PC-3 (cell line): ENCODE measurements around the gene ZBTB7B. TPM values are rescaled to one million over a fixed set of nuclear protein-coding genes. Genes with fewer than 3 reads are reported as not detected.

Experiments
- ATAC-seq: fragments of 200-7000 bp; cut with Tn5 transposase; 2 replicates; pipeline ENCODE4 v1.9.1; 2020; ENCODE audit warnings: mild to moderate bottlenecking, moderate library complexity
- BruUV-seq: library from RNA; stranded (reverse); fragments of 400-500 nt; replicated peaks from 2 replicates; lab custom pipeline; 2021; lab: Mats Ljungman, UMichigan
- CTCF ChIA-PET: fragments of 300-600 bp; sonication (Branson Sonifier 250); formaldehyde crosslinking; loops from one replicate; lab custom pipeline; 2022; ENCODE audit warnings: antibody characterized with exemption; lab: Charles Lee
- POLR2A ChIA-PET: fragments of 300-600 bp; sonication (Branson Sonifier 250); formaldehyde crosslinking; loops from one replicate; lab custom pipeline; 2022; ENCODE audit warnings: antibody characterized with exemption; ENCODE audit not compliant: unreplicated experiment; lab: Charles Lee
- DNase-seq: peaks from one replicate; pipeline ENCODE4 v3.0.0-alpha.2; 2015
- H2AFZ ChIP-seq: fragments of 300-600 bp; sonication (generic); 2 replicates; pipeline ENCODE4 v1.6.0; 2016; ENCODE audit warnings: antibody characterized with exemption, low read length
- H3F3A ChIP-seq: fragments of 300-600 bp; sonication (generic); one replicate; pipeline ENCODE4 v1.6.0; 2017; ENCODE audit warnings: antibody characterized with exemption, low read length, control low read depth, mild to moderate bottlenecking; ENCODE audit not compliant: unreplicated experiment
- H3K27ac ChIP-seq: fragments of 300-600 bp; sonication (generic); 2 replicates; pipeline ENCODE4 v1.5.1; 2016; ENCODE audit warnings: mild to moderate bottlenecking, low read length
- H3K27me3 ChIP-seq: fragments of 300-600 bp; sonication (generic); 2 replicates; pipeline ENCODE4 v1.6.1; 2016; ENCODE audit warnings: low read length, mixed read lengths
- H3K36me3 ChIP-seq: fragments of 300-600 bp; sonication (generic); 2 replicates; pipeline ENCODE4 v1.6.1; 2016; ENCODE audit warnings: low read depth, mixed run types, low read length, mixed read lengths
- H3K4me1 ChIP-seq: fragments of 300-600 bp; sonication (generic); 2 replicates; pipeline ENCODE4 v1.5.1; 2016; ENCODE audit warnings: low read length; ENCODE audit not compliant: insufficient read depth
- H3K4me2 ChIP-seq: fragments of 300-600 bp; sonication (generic); 2 replicates; pipeline ENCODE4 v1.6.0; 2016; ENCODE audit warnings: low read length
- H3K4me3 ChIP-seq: fragments of 300-600 bp; sonication (generic); 2 replicates; pipeline ENCODE4 v1.5.1; 2016; ENCODE audit warnings: mild to moderate bottlenecking, low read length, mixed read lengths
- H3K79me2 ChIP-seq: fragments of 300-600 bp; sonication (generic); 2 replicates; pipeline ENCODE4 v1.6.1; 2017; ENCODE audit warnings: low read length, mixed read lengths
- H3K9ac ChIP-seq: fragments of 300-600 bp; sonication (generic); 2 replicates; pipeline ENCODE4 v1.6.0; 2016; ENCODE audit warnings: mild to moderate bottlenecking, low read length
- H3K9me2 ChIP-seq: fragments of 300-600 bp; sonication (generic); replicated peaks from 2 replicates; pipeline ENCODE4 v1.6.1; 2016; ENCODE audit warnings: mixed run types, low read length, mixed read lengths
- H3K9me3 ChIP-seq: fragments of 300-600 bp; sonication (generic); 2 replicates; pipeline ENCODE4 v1.6.1; 2016; ENCODE audit warnings: low read length, mixed read lengths
- H4K20me1 ChIP-seq: fragments of 300-600 bp; sonication (generic); 2 replicates; pipeline ENCODE4 v1.6.1; 2016; ENCODE audit warnings: low read length, mixed read lengths
- EZH2 ChIP-seq: fragments of 300-600 bp; sonication (generic); IDR thresholded peaks from one replicate; pipeline ENCODE4 v1.6.1; 2017; ENCODE audit warnings: antibody characterized with exemption, mild to moderate bottlenecking, low read length; ENCODE audit not compliant: unreplicated experiment
- EZH2phosphoT487 ChIP-seq: fragments of 300-600 bp; sonication (generic); IDR thresholded peaks from 2 replicates; pipeline ENCODE4 v1.6.1; 2018; ENCODE audit warnings: mild to moderate bottlenecking, antibody characterized with exemption, low read length, borderline replicate concordance
- intact Hi-C: fragments of 100-400 bp; cut with micrococcal nuclease; formaldehyde crosslinking; loops from 2 replicates; pipeline ENCODE4 v1.9.0; 2023
- total RNA-seq: library from RNA; depleted of rRNA; stranded (reverse); fragments of >200 nt; gene quantifications from 2 replicates; pipeline ENCODE4 v1.2.3, GENCODE V29; 2014
- TF ChIP-seq, protein P1 (sequence below): fragments of 300-600 bp; sonication (generic); conservative IDR thresholded peaks from 2 replicates; pipeline ENCODE4 v1.5.1; 2017; ENCODE audit warnings: antibody characterized with exemption, low read depth, mild to moderate bottlenecking, low read length

The ZBTB7B gene
- total RNA-seq, 1 experiment from 2014 or later: 39.7 TPM

DNA sequence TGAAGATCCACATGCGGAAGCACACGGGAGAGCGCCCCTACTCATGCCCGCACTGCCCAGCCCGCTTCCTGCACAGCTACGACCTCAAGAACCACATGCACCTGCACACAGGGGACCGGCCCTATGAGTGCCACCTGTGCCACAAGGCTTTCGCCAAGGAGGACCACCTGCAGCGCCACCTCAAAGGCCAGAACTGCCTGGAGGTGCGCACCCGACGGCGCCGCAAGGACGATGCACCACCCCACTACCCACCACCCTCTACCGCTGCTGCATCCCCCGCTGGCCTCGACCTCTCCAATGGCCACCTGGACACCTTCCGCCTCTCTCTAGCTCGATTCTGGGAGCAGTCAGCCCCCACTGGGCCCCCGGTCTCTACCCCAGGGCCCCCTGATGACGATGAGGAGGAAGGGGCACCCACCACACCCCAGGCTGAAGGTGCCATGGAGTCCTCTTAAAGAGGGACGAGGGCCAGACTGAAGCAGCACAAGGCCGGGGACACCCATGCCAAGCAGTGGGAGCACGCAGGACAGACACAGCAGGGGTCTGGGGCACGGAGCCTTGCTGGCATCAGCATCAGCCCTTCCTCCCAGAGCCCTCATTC, 13.7 kb downstream of the ZBTB7B start:
- TSS peak; percentile 12 for BruUV-seq
- peak overlapping the region; percentile 79 for H3K4me2 ChIP-seq
- peak overlapping the region; percentile 70; the same call in 1 of the 2 replicates for H3K9ac ChIP-seq
- no peaks in the 10 kb centered on the region for H3K27me3 ChIP-seq
- POLR2A ChIA-PET: interaction anchor here (0.5 to 0.6 kb wide), 2 partner anchors 10 to 1424 kb away, joined by 3 read pairs; no protein-coding TSS in a partner anchor
- TF ChIP-seq, protein P1, sequence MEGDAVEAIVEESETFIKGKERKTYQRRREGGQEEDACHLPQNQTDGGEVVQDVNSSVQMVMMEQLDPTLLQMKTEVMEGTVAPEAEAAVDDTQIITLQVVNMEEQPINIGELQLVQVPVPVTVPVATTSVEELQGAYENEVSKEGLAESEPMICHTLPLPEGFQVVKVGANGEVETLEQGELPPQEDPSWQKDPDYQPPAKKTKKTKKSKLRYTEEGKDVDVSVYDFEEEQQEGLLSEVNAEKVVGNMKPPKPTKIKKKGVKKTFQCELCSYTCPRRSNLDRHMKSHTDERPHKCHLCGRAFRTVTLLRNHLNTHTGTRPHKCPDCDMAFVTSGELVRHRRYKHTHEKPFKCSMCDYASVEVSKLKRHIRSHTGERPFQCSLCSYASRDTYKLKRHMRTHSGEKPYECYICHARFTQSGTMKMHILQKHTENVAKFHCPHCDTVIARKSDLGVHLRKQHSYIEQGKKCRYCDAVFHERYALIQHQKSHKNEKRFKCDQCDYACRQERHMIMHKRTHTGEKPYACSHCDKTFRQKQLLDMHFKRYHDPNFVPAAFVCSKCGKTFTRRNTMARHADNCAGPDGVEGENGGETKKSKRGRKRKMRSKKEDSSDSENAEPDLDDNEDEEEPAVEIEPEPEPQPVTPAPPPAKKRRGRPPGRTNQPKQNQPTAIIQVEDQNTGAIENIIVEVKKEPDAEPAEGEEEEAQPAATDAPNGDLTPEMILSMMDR: no peak
- no peak for TF ChIP-seq EZH2phosphoT487
- no peak for TF ChIP-seq EZH2
- intact Hi-C loops: loop anchor here (2.0 to 5.0 kb wide), 2 partner anchors 36 to 56 kb away; partner anchors contain the start of genes ADAM15 and PYGO2
- no peaks in the 10 kb centered on the region for H4K20me1 ChIP-seq
- ATAC-seq (no peak), DNase-seq (no peak)
- H3F3A ChIP-seq: no peaks in the 10 kb centered on the region
- CTCF ChIA-PET: interaction anchor here (1.8 to 1.9 kb wide), 3 partner anchors 14 to 32 kb away, joined by 5 to 16 read pairs (median 6); partner anchors contain the start of genes FLAD1 and ZBTB7B
- H3K79me2 ChIP-seq: peaks cover 18% of the 10 kb centered on the region; the same call in 1 of the 2 replicates
- no peaks in the 10 kb centered on the region for H3K9me3 ChIP-seq
- no peak overlapping the region for H2AFZ ChIP-seq
- no peak overlapping the region for H3K4me3 ChIP-seq
- peaks cover 27% of the 10 kb centered on the region for H3K36me3 ChIP-seq
- peak overlapping the region; percentile 87 for H3K27ac ChIP-seq
- no peaks in the 10 kb centered on the region for H3K9me2 ChIP-seq
- peaks cover 21% of the 10 kb centered on the region for H3K4me1 ChIP-seq

DNA sequence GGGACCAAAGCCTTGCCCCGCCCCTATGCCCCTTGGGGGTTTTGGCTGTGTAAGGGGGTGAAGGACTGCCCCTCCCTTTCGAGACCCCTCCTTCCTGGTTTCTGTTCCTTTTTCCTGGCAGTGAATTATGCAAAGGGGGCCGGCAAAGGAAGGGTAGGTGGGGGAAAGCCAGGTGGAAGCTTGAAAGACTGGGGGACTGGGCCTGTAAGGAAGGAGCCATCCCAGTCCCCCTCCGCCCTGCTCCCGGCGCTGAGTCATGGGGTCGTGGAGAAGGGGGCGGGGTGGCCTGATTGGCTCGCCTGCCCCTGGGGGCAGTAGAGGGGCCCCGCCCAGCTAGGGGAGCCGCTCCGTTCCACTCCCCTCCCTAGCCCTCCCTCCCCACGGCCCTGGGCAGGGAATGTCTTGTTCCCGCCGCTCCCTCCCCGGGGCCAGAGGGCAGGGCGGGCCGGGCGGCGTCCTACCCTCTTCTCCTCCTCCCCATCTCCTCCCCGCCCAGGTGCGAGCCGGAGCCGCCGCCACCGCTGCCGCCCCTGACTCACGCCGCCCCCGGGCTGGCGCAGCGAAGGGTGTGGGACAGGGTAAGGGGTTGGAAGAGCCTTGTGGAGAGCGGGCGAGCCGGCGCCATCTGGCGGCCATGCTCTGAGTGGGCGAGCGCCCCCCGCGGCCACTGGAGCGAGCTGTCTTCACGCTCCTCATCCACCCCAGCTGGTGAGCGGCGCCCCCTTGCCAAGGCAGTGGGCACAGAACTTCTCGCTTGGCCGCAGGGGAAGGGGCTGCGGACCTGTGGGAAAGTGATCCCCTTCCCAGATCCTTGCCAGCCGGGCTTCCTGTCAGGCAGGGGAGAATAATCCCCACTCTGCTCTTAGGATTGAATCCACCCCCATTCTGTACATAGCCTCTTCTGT, 14.7 kb downstream of the ZBTB7B start:
- no peaks in the 10 kb centered on the region for H3F3A ChIP-seq
- CTCF ChIA-PET: interaction anchor here (0.6 to 1.9 kb wide), 14 partner anchors 9 to 81 kb away, joined by 3 to 16 read pairs (median 5); partner anchors contain the start of genes ADAM15, FLAD1, PMVK and ZBTB7B
- peak overlapping the region; percentile 87 for H3K27ac ChIP-seq
- no peaks in the 10 kb centered on the region for H3K27me3 ChIP-seq
- ATAC-seq (peak; percentile 89), DNase-seq (peak; percentile 99)
- H2AFZ ChIP-seq: 0 out of 2 replicates have a peak overlapping the region, but pooled peaks have one; percentile 19
- H3K79me2 ChIP-seq: peaks cover 10% of the 10 kb centered on the region; the same call in 1 of the 2 replicates
- peaks cover 21% of the 10 kb centered on the region for H3K4me1 ChIP-seq
- peak overlapping the region; percentile 42 for H3K4me3 ChIP-seq
- no TSS peak for BruUV-seq
- H3K9me3 ChIP-seq: no peaks in the 10 kb centered on the region
- no peaks in the 10 kb centered on the region for H4K20me1 ChIP-seq
- TF ChIP-seq EZH2phosphoT487: no peak
- TF ChIP-seq, protein P1: peak; percentile 100
- no peak for TF ChIP-seq EZH2
- H3K9me2 ChIP-seq: no peaks in the 10 kb centered on the region
- H3K4me2 ChIP-seq: peak overlapping the region; percentile 79
- H3K9ac ChIP-seq: peak overlapping the region; percentile 70
- intact Hi-C loops: loop anchor here (1.0 to 5.0 kb wide), 4 partner anchors 12 to 56 kb away; partner anchors contain the start of genes ADAM15 and PYGO2
- POLR2A ChIA-PET: interaction anchor here (0.6 to 0.9 kb wide), 2 partner anchors 11 to 45 kb away, joined by 3 read pairs; no protein-coding TSS in a partner anchor
- peaks cover 26% of the 10 kb centered on the region for H3K36me3 ChIP-seq
